Ovary (tissue), 3 donors: ENCODE data around the gene ADISSP.

Experiments
- CTCF ChIP-seq, 3 donors: fragments of 450-650 bp in 2 of 3; fragments of 200-600 bp in 1 of 3; IDR thresholded peaks; one replicate each; pipeline versions ENCODE4 v1.5.1 to v1.8.0; 2016 to 2022; ENCODE audit warnings: antibody characterized with exemption in 3 of 3, mild to moderate bottlenecking in 1 of 3
- EP300 ChIP-seq: sonication (generic); formaldehyde crosslinking; IDR thresholded peaks from one replicate; pipeline ENCODE4 v1.6.1; 2017; ENCODE audit warnings: antibody characterized with exemption
- POLR2A ChIP-seq: fragments of 450-650 bp; IDR thresholded peaks from one replicate; pipeline ENCODE4 v1.6.1; 2017; ENCODE audit warnings: antibody characterized with exemption, mild to moderate bottlenecking, moderate library complexity
- donor health status: DM: no; HTN: no; CAD: no.

GRCh38 chr20:3804254-3804751, 36.8 kb upstream of the ADISSP start:
- TF ChIP-seq CTCF (IDR thresholded peaks at IDR 0.05), result no peak
- TF ChIP-seq POLR2A, result no peak
- TF ChIP-seq EP300, result no peak
